Skeletal muscle tissue (tissue), 4 donors: ENCODE results near the gene FSTL4. TPM values are rescaled to one million over a fixed set of nuclear protein-coding genes. Genes with fewer than 3 reads are reported as not detected.
A peak's percentile ranks its signal among the peaks of the same experiment; 100 is the strongest.

Experiments
- H3K27ac ChIP-seq: one replicate; pipeline ENCODE4 v1.7.0; 2013; ENCODE audit warnings: mild to moderate bottlenecking, low read depth, low read length, inconsistent platforms
- H3K27me3 ChIP-seq, 3 donors: one replicate each; pipeline ENCODE4 v1.7.0; 2013; ENCODE audit warnings: low read length in 3 of 3; ENCODE audit not compliant: control insufficient read depth in 3 of 3, insufficient read depth in 3 of 3
- H3K36me3 ChIP-seq, 3 donors: one replicate each; pipeline ENCODE4 v1.7.0; 2013; ENCODE audit warnings: low read length in 3 of 3; ENCODE audit not compliant: control insufficient read depth in 3 of 3, insufficient read depth in 3 of 3
- H3K4me1 ChIP-seq, 3 donors: one replicate each; pipeline ENCODE4 v1.7.0; 2013; ENCODE audit warnings: low read length in 3 of 3, mild to moderate bottlenecking in 3 of 3; ENCODE audit not compliant: control insufficient read depth in 3 of 3, insufficient read depth in 3 of 3
- H3K4me3 ChIP-seq, 3 donors: one replicate each; pipeline ENCODE4 v1.7.0; 2013; ENCODE audit warnings: low read length in 3 of 3
- H3K9ac ChIP-seq, 3 donors: one replicate each; pipeline ENCODE4 v1.7.0; 2013; ENCODE audit warnings: low read length in 3 of 3, mild to moderate bottlenecking in 3 of 3, moderate library complexity in 2 of 3, low read depth in 1 of 3
- H3K9me3 ChIP-seq, 3 donors: one replicate each; pipeline ENCODE4 v1.7.0; 2013; ENCODE audit warnings: low read length in 3 of 3; ENCODE audit not compliant: control insufficient read depth in 3 of 3
- total RNA-seq: library from RNA; depleted of rRNA; stranded (reverse); fragments of >200 nt; gene quantifications from one replicate; pipeline ENCODE4 v1.2.3, GENCODE V29; 2014
- donor health status: Osteomylitis.

The FSTL4 gene
- total RNA-seq, 1 donor from 2014 or later = 1.0 TPM

DNA sequence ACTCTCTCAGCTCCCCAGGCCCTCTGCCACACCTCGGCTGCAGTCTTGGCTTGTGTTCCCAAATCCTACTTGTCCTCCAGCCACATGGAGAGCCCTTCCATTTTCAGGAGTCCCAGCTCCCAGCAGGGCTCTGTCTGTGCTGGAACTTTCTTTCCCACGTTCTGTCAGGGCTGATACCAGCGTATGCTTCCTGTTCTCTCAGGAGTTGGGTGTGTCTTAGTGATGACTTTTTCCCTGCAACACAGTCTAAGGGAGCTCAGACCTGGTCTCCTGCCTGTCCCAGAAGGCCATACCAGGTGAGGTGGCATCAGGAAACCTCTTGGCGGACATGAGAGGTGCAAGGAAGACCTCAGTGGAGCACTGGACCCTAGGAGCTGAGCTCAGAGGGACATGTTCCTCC, 334.0 kb downstream of the FSTL4 start:
- H3K4me3 ChIP-seq = no peak overlapping the region
- H3K36me3 ChIP-seq = no peaks in the 10 kb centered on the region
- H3K4me1 ChIP-seq = peaks cover 27 to 28% (median 28%) of the 10 kb centered on the region in 3 donors
- H3K9me3 ChIP-seq = no peaks in the 10 kb centered on the region
- H3K27ac ChIP-seq = no peak overlapping the region
- H3K9ac ChIP-seq = no peak overlapping the region
- H3K27me3 ChIP-seq = no peaks in the 10 kb centered on the region

DNA sequence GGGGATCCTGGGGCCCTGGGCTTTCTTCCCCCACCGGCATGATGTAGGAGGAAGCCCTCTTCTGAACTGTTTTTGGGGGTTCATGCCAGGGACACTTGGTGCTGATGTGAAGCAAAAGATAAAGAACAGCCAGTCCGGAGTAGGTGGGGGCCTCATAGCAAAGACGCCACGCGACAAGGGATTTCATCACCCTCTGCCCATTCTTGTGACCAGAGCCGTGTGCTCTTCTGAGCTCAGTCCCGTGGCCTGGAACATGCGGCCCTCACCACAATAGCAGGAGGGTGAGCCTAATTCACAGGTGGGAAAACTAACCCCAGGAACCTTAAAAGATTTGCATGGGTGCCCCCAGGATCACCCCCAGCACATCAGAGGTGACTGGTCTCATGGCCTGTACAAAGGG, 334.6 kb downstream of the FSTL4 start:
- no peaks in the 10 kb centered on the region for H3K9me3 ChIP-seq
- no peaks in the 10 kb centered on the region for H3K36me3 ChIP-seq
- no peaks in the 10 kb centered on the region for H3K27me3 ChIP-seq
- peaks cover 28 to 32% (median 30%) of the 10 kb centered on the region in 3 donors for H3K4me1 ChIP-seq
- H3K27ac ChIP-seq = no peak overlapping the region
- H3K4me3 ChIP-seq = no peak overlapping the region
- H3K9ac ChIP-seq = no peak overlapping the region

DNA sequence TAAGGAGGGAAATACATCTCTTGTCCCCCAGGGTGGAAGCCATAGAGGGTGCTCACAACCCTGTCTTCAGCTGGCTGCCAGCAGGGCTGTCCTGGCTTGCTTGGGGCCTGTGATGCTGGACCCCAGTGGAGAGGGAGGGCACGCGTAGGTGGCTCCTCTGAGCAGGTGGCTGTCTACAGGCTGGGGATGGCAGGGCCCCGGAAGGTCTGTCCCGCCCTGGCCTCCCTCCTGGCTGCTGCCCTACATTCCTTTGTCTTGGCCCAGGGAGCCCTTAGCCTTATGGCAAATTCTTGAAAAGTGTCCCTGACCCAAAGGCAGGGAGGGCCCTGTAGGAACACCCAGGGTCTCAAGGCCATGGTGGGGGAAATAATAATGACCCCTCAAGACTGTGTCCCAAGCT, 336.2 kb downstream of the FSTL4 start:
- H3K9me3 ChIP-seq = no peaks in the 10 kb centered on the region
- H3K9ac ChIP-seq = no peak overlapping the region
- H3K27ac ChIP-seq = no peak overlapping the region
- no peak overlapping the region for H3K4me3 ChIP-seq
- no peaks in the 10 kb centered on the region for H3K36me3 ChIP-seq
- peaks cover 28 to 33% (median 30%) of the 10 kb centered on the region in 3 donors for H3K4me1 ChIP-seq
- H3K27me3 ChIP-seq = no peaks in the 10 kb centered on the region

DNA sequence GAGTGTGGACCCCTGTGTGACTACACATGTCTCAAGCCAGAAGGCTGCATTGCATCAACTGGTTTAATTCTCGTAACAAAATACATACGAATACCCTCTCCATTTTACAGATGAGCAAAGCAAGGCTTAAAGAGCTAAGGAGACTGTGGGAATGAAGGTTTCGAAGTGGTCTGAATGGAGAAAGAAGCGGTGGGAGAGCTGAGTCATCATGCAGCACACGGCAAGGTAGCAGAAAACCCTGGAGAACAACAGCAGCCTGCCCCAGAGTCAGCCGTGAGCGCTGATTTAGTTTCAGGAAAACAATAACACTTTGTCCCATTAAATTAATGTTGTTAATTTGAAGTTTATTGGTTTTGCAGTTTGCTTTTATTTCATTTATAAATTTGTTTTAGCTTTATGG, 336.7 kb downstream of the FSTL4 start:
- no peaks in the 10 kb centered on the region for H3K9me3 ChIP-seq
- no peak overlapping the region for H3K27ac ChIP-seq
- no peaks in the 10 kb centered on the region for H3K27me3 ChIP-seq
- peaks cover 28 to 33% (median 30%) of the 10 kb centered on the region in 3 donors for H3K4me1 ChIP-seq
- no peak overlapping the region for H3K4me3 ChIP-seq
- H3K36me3 ChIP-seq = no peaks in the 10 kb centered on the region
- peak overlapping the region in 1 of 3 donors; percentile 8 for H3K9ac ChIP-seq

DNA sequence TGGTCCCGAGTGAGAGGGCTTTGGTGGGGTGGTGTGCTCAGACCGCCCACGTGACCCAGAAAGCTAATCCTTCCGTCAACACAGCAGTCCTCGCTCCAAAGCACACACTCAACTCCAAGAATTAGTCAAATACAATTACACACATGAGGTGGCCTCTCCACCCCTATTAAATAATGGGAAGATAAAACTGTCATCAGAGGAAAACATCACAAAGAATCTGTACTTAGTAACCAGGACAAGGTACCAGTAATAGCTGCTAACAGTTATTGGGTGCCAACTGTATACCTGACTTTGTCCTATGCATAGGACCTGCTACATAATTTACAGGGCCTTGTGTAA, 337.8 kb downstream of the FSTL4 start:
- no peak overlapping the region for H3K4me3 ChIP-seq
- peak overlapping the region; percentile 60 for H3K27ac ChIP-seq
- H3K9ac ChIP-seq = no peak overlapping the region
- no peaks in the 10 kb centered on the region for H3K9me3 ChIP-seq
- H3K36me3 ChIP-seq = no peaks in the 10 kb centered on the region
- H3K4me1 ChIP-seq = peaks cover 28 to 33% (median 30%) of the 10 kb centered on the region in 3 donors
- H3K27me3 ChIP-seq = no peaks in the 10 kb centered on the region

DNA sequence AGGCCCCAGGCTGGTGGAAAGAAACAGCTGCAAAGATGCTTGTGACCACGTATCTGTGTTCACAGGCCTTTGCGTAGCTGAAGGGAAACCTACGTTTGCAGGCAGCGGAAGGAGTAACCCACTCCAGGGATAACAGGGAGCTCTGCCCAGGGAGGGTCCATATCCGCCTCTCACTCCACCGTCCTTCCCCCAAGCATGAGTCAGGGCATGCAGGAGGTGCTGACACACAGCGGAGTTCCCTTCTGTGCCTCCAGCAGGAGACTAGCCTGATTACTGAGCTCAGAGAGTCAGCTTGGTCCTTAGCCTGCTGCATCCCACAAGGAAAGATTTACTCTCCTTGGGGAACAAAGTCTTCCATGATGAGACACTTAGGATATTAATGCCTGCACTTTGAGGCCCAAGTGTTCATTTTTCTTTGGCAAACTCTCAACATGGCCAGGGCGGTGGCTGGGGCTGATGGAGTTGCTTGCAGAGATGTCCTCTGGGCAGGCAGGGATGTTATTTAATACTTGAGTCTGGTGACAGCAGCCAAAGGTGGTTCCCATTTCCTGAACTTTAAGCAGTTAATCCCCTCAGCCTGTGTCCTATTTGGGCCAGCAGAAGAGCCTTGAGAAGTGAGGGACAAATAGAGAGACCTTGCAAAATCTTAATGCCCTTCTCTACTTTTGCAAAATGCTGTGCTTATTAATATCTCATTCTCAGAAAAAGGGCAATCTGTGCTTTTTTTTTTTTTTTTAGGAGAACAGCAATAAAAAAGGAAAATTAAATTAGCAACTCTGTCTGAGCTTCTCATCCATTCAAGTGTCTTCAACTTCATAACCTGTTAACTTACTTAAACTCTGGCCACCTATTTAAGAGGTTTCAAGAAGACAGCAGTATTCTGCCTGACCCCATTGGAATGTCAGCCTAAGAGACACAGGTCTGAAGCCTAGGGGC, 338.4 kb downstream of the FSTL4 start:
- no peaks in the 10 kb centered on the region for H3K27me3 ChIP-seq
- H3K4me3 ChIP-seq = no peak overlapping the region
- H3K9ac ChIP-seq = no peak overlapping the region
- peaks cover 28 to 33% (median 30%) of the 10 kb centered on the region in 3 donors for H3K4me1 ChIP-seq
- H3K36me3 ChIP-seq = no peaks in the 10 kb centered on the region
- no peaks in the 10 kb centered on the region for H3K9me3 ChIP-seq
- H3K27ac ChIP-seq = peak overlapping the region; percentile 60

DNA sequence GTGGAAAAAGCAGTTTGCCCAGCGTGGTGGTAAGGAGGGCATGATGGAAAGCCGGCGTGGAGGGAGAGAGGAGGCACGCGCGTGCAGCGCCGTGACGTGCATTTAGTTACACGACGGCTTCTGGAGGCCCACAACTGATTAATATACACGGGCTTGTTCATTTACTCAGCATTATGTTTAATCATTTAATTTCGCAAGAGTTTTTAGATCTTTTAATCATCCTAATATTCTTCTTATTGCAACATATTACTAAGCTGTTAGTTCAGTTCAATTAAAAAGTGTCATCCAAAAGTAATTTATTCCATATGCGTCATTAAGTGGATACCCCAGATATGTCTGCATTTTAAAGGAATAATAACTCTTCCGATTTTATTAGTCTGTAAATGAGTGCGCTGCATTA, 340.0 kb downstream of the FSTL4 start:
- Histone ChIP-seq H3K9me3 (no peaks in the 10 kb centered on the region), H3K9ac (no peak overlapping the region), H3K4me1 (peaks cover 28 to 30% (median 30%) of the 10 kb centered on the region in 3 donors), H3K27me3 (no peaks in the 10 kb centered on the region), H3K36me3 (no peaks in the 10 kb centered on the region), H3K4me3 (no peak overlapping the region), H3K27ac (no peak overlapping the region)

DNA sequence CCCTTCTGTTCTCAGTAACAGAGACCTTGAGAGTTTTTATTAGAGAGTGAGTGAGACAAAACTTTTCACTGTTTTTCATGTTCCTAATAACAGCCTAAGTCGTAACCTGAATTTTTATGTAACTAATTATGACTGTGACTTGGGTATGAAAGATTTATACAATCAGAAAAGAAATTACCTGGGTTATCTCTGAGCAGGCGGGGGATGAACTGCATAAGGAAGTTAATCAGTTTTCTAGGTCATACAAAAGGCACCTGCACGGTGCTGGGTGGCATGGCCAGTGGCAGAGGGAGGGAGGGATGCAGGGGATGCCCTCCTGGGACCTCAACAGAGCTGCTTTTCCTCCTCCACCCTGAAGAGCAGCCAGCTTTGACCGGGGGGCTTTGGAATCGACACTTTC, 340.7 kb downstream of the FSTL4 start:
- Histone ChIP-seq H3K9ac (no peak overlapping the region), H3K27me3 (no peaks in the 10 kb centered on the region), H3K27ac (no peak overlapping the region), H3K4me1 (peaks cover 27 to 31% (median 28%) of the 10 kb centered on the region in 3 donors), H3K36me3 (no peaks in the 10 kb centered on the region), H3K4me3 (no peak overlapping the region), H3K9me3 (no peaks in the 10 kb centered on the region)

DNA sequence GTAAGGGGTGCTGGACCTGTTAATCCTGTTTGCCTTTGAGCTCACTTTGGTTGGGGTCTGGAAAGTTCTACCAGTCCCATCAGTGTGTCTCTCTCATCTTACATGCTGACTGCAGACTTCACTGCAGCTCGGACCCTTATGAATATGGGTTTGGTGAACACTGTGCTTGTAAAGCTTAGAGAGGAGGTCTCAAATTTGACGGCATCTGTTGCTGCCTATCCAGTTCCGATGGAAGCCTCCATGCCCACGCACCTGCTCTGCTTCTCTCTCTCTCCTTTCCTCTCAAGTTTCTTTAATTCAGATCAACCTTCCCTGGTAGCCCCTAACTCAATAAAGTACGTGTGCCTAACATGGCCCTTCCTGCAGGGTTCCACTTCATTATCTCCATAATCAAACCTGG, 342.6 kb downstream of the FSTL4 start:
- H3K4me3 ChIP-seq = no peak overlapping the region
- H3K36me3 ChIP-seq = no peaks in the 10 kb centered on the region
- H3K27me3 ChIP-seq = no peaks in the 10 kb centered on the region
- H3K9ac ChIP-seq = no peak overlapping the region
- no peaks in the 10 kb centered on the region for H3K9me3 ChIP-seq
- no peak overlapping the region for H3K27ac ChIP-seq
- peaks cover 12 to 26% (median 23%) of the 10 kb centered on the region in 3 donors for H3K4me1 ChIP-seq

DNA sequence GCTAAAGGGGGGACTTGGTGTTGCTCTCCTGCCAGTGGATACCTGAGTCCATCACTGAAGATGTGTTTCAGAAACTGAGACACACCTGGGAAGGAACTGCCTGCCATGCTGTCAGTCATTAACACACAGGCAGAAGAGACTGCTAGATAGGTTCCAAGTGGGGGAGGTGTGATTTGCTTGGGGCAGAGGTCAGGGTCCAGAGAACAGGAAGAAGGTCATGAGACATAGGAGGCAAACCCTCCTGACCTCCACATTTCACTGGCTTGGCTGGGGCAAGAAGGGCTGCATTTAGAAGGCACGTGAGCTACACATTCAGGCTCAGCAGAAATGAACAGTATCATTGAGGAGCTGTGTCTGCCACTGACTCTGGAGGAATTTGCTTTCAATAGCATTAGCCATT, 344.7 kb downstream of the FSTL4 start:
- Histone ChIP-seq H3K27me3 (no peaks in the 10 kb centered on the region), H3K9ac (no peak overlapping the region), H3K4me3 (no peak overlapping the region)

More for the DNA sequence above, 344.7 kb downstream of the FSTL4 start:
- H3K9me3 ChIP-seq = no peaks in the 10 kb centered on the region
- H3K4me1 ChIP-seq = peaks cover 0 to 9% (median 8%) of the 10 kb centered on the region in 3 donors
- H3K27ac ChIP-seq = no peak overlapping the region
- H3K36me3 ChIP-seq = no peaks in the 10 kb centered on the region
